Measurements from ENCODE around the gene RBKS.
"Not testable (repeated sequence)": the region's sequence is repeated elsewhere in the genome, so short reads cannot be mapped to it uniquely, and the experiment has no call there.

The RBKS gene

DNA sequence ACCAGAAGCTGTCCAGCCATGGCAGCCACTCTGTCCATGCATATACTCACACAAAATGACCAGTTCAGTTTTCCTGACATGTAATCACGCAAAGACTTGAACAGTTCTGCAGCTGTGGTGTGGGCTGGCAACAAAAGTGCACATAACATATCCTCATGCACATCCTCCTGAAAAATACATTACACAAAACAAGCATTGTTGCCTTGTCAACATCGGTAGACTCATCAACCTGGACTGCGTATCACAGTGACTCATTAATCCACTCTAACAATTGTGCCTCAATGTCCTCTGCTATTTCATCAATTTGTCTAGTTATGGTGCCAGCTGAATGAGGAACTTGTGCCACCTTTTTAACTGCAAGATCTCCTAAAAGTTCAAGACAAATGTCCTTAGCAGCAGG lies 19.5 kb downstream of the RBKS start:
- DNase-seq = no peak

DNA sequence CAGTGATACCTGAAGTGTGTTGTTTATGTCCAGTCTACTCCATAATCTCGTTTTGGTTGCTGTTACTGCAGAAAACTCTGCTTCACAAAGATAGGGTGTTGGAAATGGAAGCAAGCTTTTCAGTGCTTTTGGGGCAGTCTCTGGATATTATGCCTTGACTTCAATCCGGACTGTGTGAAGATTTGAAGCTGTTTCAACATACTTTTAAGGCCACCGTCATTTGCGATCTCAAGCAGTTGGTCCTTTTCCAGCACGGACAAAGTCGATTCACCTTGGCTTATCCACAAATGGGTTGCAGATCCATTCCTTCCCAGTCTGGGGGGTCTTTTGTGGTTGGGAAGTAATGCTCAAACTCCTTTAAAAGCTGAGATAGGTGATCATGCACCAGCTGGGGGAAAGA lies 20.4 kb downstream of the RBKS start:
- no peak for DNase-seq

DNA sequence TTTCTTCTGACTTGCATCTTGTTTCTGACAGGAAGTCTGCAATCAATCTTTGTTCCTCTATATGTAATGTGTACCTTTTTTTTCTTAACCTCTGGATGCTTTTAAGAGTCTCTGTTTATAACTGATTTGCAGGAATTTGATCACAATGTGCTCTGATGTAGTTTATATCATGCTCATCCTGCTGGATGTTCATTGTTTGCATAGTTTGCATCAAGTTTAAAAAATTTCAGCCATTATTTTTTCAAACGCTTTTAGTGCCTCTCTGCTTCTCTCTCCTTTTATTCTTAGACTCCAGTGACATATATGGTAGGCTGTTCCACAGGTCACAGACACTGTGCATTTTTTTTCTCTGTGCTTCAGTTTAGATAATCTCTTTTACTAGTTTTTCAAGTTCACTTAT lies 23.9 kb downstream of the RBKS start:
- no peak for DNase-seq

DNA sequence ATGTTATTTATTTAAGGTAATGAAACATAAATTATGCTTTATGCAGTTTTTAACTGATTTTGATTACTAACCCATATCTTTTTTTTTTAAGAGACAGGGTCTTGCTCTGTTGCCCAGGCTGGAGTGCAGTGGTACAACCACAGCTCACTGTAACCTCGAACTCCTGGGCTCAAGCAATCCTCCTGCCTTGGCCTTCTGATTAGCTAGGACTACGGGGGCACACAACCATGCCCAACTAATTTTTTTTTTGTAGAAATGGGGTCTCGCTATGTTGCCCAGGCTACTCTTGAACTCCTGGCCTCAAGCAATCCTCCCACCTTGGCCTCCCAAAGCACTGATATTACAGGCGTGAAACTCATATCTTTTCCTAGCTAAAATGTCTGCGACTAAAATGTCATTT lies 26.2 kb downstream of the RBKS start:
- not testable (repeated sequence) for DNase-seq

DNA sequence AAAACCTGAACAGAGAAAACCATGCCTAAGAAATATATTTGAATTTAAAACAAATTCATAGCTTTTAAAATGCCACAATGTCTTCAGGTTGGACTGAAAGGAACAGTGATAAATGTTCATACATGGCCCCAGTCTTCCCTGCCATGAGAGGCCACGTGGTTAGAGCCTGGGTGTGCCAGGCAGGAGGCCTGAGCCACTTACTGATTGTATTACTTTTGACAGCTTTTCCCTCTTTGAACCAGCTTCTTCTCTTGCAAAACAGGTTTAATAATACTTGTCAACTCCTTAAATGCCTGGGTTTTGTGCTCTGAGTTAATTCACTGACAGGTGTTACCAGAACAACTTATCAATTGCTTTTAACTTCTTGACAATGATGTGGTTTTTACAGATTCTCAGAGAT lies 27.0 kb downstream of the RBKS start:
- no peak for DNase-seq

DNA sequence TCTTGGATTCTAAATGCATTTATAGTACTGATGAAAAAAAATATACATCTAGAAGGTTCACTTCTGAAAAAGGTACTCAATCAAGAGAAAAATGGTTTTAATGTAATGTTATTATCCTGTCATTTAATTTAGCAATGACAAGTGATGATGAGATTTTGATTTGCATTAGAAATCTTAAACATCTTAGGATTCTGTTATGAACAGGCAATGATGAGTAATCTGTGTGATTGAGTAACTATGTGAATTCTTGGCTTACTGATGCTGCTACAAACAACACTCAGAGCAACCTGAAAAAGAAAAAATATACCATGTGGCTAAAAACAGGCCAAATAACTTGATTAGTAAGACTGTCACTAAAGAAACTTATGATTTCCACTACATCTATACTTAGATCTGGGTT lies 30.1 kb downstream of the RBKS start:
- no peak for DNase-seq

DNA sequence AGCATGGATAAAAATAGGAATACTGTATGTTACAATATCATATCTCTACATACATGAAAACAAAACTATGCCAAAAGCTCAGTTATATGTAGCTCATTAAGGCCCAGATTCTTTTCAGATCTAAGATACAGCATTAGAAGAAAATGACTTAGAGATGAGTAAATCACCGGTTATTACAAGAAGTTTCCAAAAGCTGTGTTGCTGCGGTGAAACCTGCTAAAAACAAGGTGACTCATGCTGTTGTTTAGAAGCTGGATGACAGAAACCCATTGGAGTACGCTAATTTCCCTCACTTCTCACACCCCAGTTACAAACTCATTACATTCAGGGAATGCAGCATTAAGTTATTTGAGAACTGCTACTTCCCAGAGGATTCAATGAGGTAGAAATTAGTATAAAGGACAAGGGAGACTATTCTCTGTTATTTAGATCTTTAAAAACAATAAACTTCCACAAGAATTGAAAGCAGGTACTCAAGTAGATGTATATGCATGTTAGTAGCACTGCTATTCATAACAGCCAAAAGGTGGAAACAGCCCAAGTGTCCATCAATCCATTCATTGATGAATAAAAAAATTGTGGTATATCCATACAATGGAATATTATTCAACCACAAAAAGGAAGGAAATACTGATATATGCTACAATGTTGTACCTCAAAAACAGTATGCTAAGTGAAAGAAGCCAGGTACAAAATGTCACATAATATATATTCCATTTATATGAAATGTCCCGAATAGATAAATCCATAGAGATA lies 32.6 kb downstream of the RBKS start:
- DNase-seq = no peak

DNA sequence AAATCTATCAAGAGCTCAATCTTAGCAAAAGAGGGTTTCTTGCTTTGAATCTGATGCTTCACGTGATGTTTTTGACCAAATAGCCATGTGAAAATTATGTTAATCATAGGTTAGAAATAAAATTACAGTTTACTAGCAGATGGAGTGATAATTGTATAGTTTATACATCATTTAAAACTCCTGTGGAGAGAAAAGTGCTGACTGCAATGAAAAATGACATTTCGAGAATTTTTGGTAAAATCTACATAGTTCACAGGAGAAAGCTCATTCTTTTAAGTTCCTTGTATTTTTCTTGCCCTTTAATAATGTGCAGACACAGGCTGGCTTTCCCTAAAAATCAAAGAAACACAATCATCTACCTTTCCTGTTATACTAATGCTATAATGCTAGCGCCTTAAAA lies 33.2 kb downstream of the RBKS start:
- no peak for DNase-seq

DNA sequence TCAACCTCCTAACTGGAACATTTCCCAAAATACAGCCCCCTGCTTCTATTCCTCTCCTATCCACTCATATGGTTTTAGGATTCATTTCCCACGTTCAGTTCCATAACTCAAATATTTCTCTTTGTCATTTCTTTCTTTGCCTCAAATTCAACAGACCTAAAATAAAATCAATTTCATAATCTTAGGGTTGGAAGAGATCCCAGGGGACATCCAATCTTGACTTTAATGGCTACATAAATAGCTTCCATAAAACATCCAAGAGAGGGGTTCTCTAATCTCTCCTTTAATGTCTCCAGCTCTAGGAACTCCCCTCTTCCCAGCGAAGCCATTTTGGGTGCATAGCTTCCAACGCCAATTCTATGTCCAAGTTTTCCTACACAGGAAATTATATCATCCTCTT lies 33.8 kb downstream of the RBKS start:
- no peak for DNase-seq

DNA sequence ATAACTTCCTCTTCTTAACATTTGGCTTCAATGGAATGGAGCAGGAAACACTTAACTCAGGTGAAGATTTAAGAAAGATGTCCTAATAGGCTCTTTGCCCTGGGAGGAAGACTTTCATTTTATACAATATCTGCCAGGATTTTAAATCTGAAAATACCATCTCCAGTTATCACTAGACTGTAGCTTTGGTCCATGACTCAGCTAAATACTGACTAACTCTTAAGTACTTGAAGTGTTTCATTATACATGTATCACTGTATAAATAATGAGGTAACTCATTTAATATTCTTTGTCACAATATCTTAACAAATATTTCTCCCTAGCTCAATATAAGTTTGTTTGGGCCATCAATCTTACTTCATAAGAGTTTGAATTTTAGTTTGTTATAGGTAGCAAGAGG lies 34.7 kb downstream of the RBKS start:
- DNase-seq = no peak

DNA sequence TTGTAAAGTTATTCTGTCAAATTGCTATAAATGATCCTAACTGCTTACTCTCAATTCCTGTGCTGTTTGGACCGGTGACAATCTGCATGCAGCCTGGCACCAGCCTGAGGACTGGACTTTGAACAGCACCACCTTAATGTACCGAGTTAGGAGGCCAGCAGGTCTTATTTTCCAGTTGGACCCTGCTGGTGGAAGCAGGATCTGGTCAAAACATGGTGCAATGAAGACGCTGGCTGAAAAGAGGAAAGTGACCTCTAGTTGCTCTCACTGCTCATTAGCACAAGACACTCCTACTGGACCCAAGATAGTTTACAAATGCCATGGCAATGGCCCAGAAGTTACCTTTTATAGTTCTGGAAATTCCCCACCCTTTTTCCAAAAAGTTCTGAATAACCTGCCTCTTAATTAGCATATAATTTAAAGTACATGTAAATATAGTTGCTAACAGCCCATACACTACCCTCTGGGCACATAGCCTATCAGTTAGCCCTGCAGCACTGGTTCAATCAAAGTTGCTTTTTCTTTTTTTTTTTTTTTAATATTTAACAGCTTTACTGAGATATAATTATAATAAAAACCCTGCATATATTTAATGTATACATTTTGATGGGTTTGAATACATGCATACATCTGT lies 35.8 kb downstream of the RBKS start:
- no peak for DNase-seq

DNA sequence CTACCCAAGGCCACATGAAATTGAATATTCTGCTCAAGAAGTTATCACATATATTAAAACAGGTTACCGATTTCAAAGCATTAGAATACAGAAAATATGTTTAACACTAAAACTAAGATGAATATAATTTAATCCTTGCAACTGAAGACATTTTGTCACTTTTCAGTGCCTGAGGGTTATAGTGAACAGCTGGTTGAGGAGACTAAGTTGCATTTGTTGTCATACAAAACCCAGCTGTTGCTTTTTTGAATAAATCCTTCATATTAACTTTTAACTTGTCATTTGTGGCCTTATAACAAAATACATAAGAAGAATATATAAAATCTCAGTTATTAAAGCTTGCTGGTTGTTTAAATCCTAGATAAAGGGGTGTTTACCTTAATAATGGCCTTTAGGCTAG lies 37.5 kb downstream of the RBKS start:
- no peak for DNase-seq

DNA sequence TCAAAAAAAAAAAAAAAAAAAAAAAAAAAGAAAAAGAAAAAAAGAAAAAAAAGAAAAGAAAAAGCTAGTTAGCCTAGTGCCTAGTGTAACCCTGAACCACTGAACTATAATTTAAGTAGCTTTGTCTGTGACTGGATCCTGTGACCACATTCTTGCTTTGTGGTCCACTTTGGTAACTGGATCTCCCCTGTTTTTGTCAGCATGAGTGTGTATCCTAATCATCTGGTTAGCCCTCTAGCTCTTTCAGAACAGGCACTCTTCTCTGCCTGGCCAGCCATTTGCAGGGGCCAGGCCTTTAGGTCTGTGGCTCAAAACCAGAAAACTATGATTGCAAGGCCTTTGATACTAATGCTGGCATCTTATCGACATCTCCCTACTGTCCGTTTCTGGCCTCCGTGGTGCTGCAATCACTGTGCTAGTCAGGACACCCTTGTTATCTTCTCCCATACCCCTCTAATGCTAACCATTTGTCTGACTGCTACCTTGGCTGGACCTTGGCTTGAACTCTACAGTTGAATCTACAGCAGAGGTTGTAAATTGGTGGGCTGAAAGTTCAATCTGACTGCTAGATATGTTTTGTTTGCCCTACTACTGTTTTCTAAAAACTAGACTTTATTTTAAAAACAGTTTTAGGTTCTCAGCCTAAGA lies 40.5 kb downstream of the RBKS start:
- DNase-seq = no peak

DNA sequence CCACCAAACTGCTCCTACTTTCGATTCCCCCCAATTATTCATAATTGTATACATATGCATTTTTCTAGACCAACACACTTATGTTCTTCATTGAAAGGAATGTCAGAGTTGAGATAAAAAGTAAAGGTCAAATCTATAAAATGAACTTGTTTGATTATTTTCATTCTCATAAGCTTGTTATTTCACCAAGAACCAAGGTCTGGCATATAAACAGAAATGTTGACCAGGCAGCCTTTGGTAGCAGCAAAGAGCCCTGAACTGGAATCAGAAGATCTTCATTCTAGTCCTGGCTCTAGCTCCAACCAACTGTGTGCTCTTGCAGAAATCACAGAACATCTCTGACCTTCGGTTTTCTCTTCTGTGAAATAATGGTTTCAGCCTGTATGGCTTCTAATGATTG lies 42.9 kb downstream of the RBKS start:
- DNase-seq = no peak

DNA sequence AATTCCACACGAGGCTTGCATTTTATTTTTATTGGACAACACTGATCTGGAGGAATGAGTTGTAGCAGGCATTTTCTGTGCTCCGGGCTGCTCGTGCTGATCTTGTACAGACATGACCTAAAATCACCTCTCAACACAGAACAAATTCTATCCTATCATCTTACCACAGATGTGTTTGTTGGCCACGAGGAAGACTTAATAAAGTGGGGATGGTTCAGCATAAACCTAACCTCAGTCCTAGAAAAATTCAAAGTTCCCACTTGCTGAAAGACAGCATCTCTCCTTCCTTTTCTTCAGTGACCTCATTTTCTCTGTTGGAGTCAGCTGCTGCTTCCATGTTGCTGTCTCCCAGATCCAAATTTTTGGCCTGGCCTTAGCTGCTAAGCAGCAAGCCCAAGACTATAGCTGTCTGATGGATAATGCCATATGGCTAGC lies 45.3 kb downstream of the RBKS start:
- no peak for DNase-seq

DNA sequence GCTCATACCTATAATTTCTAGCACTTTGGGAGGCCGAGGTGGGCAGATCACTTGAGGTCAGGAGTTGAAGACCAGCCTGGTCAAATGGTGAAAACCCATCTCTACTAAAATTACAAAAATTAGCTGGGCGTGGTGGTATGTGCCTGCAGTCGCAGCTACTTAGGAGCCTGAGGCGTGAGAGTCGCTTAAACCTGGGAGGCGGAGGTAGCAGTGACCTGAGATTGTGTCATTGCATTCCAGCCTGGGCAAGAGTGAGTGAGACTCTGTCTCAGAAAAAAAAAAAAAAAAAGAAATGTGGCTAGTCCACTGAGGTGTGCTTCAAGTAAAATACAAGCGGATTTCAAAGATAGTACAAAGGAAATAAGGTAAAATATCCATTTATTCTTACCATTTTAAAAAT lies 46.2 kb downstream of the RBKS start:
- DNase-seq = no peak

DNA sequence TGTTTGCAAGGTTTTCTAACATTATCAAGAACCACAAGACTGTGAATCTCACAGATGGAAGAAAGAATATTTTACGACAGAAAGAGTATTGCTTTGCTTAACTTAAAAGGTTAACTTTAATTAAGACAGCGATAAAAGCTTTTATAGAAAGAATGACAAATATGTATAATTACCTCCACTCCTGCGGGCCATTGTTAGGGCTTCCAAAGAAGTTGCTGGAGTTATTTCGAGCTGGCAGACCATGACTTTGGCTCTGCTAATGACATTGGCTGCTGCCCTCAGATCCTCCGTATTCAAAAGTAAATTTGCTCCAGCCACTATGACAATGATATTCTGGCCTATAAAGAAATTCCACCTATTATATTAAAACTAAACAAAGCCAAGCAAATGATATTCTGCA lies 47.3 kb downstream of the RBKS start:
- DNase-seq = no peak

DNA sequence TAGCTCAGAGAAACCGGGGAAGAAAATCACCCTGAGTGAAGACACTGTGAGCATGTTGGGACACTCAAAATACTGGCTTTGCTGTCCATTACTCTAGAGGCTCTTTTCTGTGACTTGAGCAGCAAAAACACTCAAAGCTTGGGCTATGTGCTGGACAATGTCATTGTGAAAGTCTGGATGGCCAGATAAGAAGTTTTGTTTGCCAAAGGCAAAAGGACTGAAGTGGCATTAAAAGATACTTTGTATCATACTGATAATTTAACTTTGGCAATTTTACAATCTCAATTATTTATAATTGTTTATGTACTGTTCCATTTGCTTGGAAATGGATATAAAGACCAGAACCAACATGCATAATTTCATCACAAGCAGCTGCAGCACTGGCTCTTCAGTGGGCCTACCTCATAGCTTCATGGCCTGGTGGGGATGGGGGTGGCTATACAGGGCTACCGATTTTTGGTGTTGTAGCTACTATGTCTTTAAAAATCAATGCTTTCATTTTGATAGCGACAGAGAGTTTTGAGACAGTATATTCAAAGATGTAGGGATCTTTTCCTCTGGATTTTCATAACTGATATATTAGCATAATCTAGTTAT lies 51.1 kb downstream of the RBKS start:
- DNase-seq = no peak

DNA sequence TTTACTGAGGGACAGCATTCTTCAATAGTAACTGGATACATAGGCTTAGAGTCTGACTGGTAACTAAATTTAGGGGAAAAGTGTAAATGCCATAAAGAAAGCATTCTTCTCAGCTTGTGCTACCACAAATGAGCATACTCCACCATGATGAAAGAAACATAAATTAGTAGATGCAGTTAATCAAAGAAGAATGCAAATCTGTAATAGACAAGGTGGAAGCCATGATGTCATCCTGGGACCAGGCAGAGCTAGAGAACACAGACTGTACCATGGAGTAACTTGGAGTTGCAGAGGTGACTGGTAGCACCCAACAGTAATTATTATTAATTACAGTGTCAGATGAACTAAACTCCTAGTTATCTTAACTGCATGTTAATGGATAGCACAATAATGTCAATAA lies 51.7 kb downstream of the RBKS start:
- no peak for DNase-seq

DNA sequence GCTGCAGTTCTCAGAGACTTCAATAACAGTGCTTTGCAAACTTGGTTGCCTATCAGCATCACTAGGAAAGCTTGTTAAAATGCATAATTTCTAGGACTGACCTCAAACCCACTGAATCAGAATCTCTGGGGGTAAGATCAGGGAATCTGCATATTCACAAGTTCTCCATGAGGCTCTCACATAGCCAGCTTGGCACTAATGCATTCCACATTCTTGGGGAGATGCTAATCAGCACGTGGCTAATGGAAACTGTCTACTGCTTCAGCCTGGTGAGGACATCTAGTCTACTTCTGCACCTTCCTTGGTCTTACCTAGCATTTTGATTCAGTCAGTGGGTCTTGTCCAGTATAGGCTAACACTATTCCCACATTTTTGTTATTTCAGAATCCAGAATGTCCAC lies 56.3 kb downstream of the RBKS start:
- DNase-seq = no peak

DNA sequence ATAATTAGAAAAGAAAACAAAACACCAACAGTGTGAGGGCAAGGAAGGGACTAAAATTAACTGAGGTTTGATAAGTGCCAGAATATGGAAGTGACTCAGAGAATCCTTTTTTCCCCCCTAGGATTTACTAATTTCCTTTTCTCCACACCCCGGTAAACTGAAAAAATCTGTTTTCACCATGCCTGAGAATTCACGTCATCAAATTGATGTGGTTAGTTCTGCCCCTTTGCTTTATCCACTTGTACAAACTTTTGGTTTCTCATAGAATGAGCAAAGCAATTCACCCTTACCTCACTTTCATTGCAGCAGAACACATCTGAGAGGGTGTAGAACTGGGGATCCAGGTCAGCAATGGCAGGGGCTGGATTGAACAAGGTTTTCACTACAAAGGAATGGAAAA lies 57.8 kb downstream of the RBKS start:
- no peak for DNase-seq

DNA sequence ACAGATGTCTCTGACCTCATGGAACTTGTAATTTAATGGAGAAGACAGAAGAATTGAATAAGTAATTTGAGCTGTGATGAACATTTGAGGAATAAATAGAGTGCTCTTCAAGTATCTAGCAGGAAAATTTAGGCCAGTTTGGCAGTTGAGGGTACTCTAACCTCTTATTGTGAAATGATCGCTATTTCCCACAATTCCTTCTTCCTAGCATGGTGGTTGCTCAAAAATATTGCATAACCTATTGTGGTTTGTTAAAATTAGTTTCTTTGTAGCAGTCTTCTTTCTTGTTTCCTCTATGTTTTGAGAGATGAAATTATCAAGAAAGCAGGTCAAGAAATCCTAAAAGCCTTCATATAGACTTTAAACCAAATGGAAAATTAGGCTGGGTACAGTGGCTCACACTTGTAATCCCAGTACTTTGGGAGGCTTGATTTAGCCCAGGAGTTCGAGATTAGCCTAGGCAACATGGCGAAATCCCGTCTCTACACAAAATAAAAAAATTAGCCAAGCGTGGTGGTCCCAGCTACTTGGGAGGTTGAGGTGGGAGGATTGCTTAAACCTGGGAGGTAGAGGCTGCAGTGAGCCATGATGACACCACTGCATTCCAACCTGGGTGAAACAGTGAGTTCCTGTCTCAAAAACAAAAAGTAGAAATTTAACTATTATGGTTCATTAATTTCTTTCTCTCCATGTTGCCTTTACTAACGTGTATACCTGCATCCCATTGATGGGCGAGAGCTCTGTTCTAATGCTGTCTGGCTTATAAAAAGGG lies 58.7 kb downstream of the RBKS start:
- DNase-seq = no peak

DNA sequence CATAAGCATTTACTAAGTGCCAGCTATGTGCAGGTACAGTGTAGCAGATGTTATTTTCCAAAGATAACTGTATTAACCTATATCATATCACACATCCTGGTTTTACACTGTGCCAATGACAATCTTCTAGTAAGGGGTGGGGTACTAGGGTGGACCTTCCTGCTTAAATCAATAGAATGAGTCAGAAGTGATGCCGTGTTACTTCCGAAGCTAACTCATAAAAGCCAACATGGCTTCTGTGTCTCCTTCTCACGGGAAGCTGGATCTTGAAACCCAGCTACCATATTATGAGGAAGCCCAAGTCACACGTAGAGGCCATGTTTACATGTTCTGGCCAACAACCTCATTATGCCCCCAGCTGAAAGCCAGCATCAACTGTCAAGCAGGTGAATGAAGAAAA lies 59.5 kb downstream of the RBKS start:
- no peak for DNase-seq
